Liver (tissue), 9 donors: Measurements from ENCODE around the gene PLAC9. TPM values are rescaled to one million over a fixed set of nuclear protein-coding genes. Genes with fewer than 3 reads are reported as not detected.

Experiments used
- DNase-seq: peaks from one replicate; pipeline ENCODE4 v3.0.0-alpha.2; 2017; ENCODE audit warnings: low spot score
- H3K27ac ChIP-seq, 2 donors: one replicate each; pipeline ENCODE4 v1.7.0; 2013; ENCODE audit warnings: inconsistent platforms in 2 of 2, low read length in 2 of 2, control low read depth in 1 of 2, low read depth in 1 of 2, mild to moderate bottlenecking in 1 of 2
- H3K27me3 ChIP-seq, 4 donors: one replicate each; pipeline versions ENCODE4 v1.6.1 to v1.7.0; 2013; ENCODE audit warnings: low read length in 3 of 4, inconsistent platforms in 1 of 4, mild to moderate bottlenecking in 1 of 4, moderate library complexity in 1 of 4; ENCODE audit not compliant: control insufficient read depth in 4 of 4, insufficient read depth in 4 of 4
- H3K36me3 ChIP-seq, 4 donors: one replicate each; pipeline versions ENCODE4 v1.6.1 to v1.7.0; 2013; ENCODE audit warnings: low read length in 3 of 4, mild to moderate bottlenecking in 3 of 4, low read depth in 1 of 4, moderate library complexity in 1 of 4; ENCODE audit not compliant: control insufficient read depth in 4 of 4, insufficient read depth in 3 of 4
- H3K4me1 ChIP-seq, 4 donors: one replicate each; pipeline versions ENCODE4 v1.6.1 to v1.7.0; 2013; ENCODE audit warnings: low read length in 3 of 4, mild to moderate bottlenecking in 3 of 4, moderate library complexity in 1 of 4; ENCODE audit not compliant: control insufficient read depth in 4 of 4, insufficient read depth in 4 of 4
- H3K4me3 ChIP-seq, 3 donors: one replicate each; pipeline versions ENCODE4 v1.6.1 to v1.7.0; 2013; ENCODE audit warnings: low read length in 3 of 3, control low read depth in 1 of 3, low read depth in 1 of 3, mild to moderate bottlenecking in 1 of 3
- H3K9ac ChIP-seq, 2 donors: one replicate each; pipeline ENCODE4 v1.7.0; 2013; ENCODE audit warnings: low read length in 2 of 2, mild to moderate bottlenecking in 2 of 2, moderate library complexity in 2 of 2, control low read depth in 1 of 2, low read depth in 1 of 2
- H3K9me3 ChIP-seq, 4 donors: one replicate each; pipeline versions ENCODE4 v1.6.1 to v1.7.0; 2013; ENCODE audit warnings: low read length in 3 of 4; ENCODE audit not compliant: control insufficient read depth in 4 of 4
- ATF3 ChIP-seq: IDR thresholded peaks from 2 replicates; pipeline ENCODE4 v1.6.1; 2016; ENCODE audit warnings: antibody characterized with exemption
- CTCF ChIP-seq: fragments of 150-350 bp; IDR thresholded peaks from 2 replicates; pipeline ENCODE4 v1.5.1; 2017; ENCODE audit warnings: improper control_type of control experiment, low read depth, low read length; ENCODE audit not compliant: missing input control
- EGR1 ChIP-seq, 2 donors: IDR thresholded peaks; 2 replicates each; pipeline ENCODE4 v1.6.1; 2016 to 2018; ENCODE audit warnings: antibody characterized with exemption in 2 of 2, low read depth in 2 of 2
- FOXA1 ChIP-seq: IDR thresholded peaks from 2 replicates; pipeline ENCODE4 v1.6.1; 2016; ENCODE audit warnings: antibody characterized with exemption
- FOXA2 ChIP-seq: IDR thresholded peaks from 2 replicates; pipeline ENCODE4 v1.6.1; 2016; ENCODE audit warnings: antibody characterized with exemption
- GABPA ChIP-seq, 2 donors: IDR thresholded peaks in 1 of 2; conservative IDR thresholded peaks in 1 of 2; 2 replicates each; pipeline ENCODE4 v1.6.1; 2016; ENCODE audit warnings: antibody characterized with exemption in 2 of 2, mild to moderate bottlenecking in 1 of 2, moderate library complexity in 1 of 2
- HNF4A ChIP-seq, 2 donors: conservative IDR thresholded peaks; 2 replicates each; pipeline ENCODE4 v1.6.1; 2016; ENCODE audit warnings: antibody characterized with exemption in 2 of 2, mild to moderate bottlenecking in 2 of 2
- HNF4G ChIP-seq: IDR thresholded peaks from 2 replicates; pipeline ENCODE4 v1.6.1; 2016; ENCODE audit warnings: antibody characterized with exemption
- JUND ChIP-seq, 2 donors: IDR thresholded peaks; 2 replicates each; pipeline ENCODE4 v1.6.1; 2016; ENCODE audit warnings: antibody characterized with exemption in 2 of 2
- MAX ChIP-seq: IDR thresholded peaks from 2 replicates; pipeline ENCODE4 v1.6.1; 2016; ENCODE audit warnings: antibody characterized with exemption
- NR2F2 ChIP-seq: IDR thresholded peaks from 2 replicates; pipeline ENCODE4 v1.6.1; 2016; ENCODE audit warnings: antibody characterized with exemption
- RAD21 ChIP-seq, 2 donors: IDR thresholded peaks; 2 replicates each; pipeline ENCODE4 v1.6.1; 2016; ENCODE audit warnings: antibody characterized with exemption in 2 of 2, mild to moderate bottlenecking in 2 of 2
- REST ChIP-seq: IDR thresholded peaks from 2 replicates; pipeline ENCODE4 v1.6.1; 2016; ENCODE audit warnings: antibody characterized with exemption, mild to moderate bottlenecking
- RXRA ChIP-seq, 2 donors: IDR thresholded peaks; 2 replicates each; pipeline ENCODE4 v1.6.1; 2017 to 2018; ENCODE audit warnings: antibody characterized with exemption in 2 of 2, mild to moderate bottlenecking in 1 of 2
- SP1 ChIP-seq: IDR thresholded peaks from 2 replicates; pipeline ENCODE4 v1.6.1; 2018; ENCODE audit warnings: antibody characterized with exemption, mild to moderate bottlenecking
- TAF1 ChIP-seq: conservative IDR thresholded peaks from 2 replicates; pipeline ENCODE4 v1.6.1; 2016; ENCODE audit warnings: antibody characterized with exemption, mild to moderate bottlenecking
- YY1 ChIP-seq: IDR thresholded peaks from 2 replicates; pipeline ENCODE4 v1.6.1; 2016; ENCODE audit warnings: antibody characterized with exemption, mild to moderate bottlenecking
- ZBTB33 ChIP-seq: IDR thresholded peaks from 2 replicates; pipeline ENCODE4 v1.6.1; 2016; ENCODE audit warnings: antibody characterized with exemption
- WGBS: extraction: QIAGEN DNeasy Blood & Tissue Kit; methylation state at CpG from one replicate; pipeline ENCODE4 v1.1.7; 2013; 5-methylcytosine and 5-hydroxymethylcytosine counted together
- polyA plus RNA-seq, 2 donors: library from polyadenylated mRNA; stranded (reverse) in 1 of 2; unstranded in 1 of 2; fragments of 200-250 nt in 1 of 2; fragments of >200 nt in 1 of 2; fragmentation: Nextera tagmentation in 1 of 2; extraction: Ambion mirVana in 1 of 2; gene quantifications; one replicate each; pipeline versions ENCODE4 v1.2.1 to v1.2.3, GENCODE V29; 2013 to 2015
- total RNA-seq, 2 donors: library from RNA; depleted of rRNA; stranded (reverse); fragments of >200 nt; gene quantifications; one replicate each; pipeline ENCODE4 v1.2.3, GENCODE V29; 2014
- donor health status: healthy.
- donor health status: healthy.
- donor health status: healthy.
- donor health status: healthy.
- donor health status: healthy.

The PLAC9 gene
- total and polyA plus RNA-seq, 4 donors, result 0.67 to 5.6 (median 2.1) TPM

- Histone ChIP-seq H3K9me3 (no peaks in the 10 kb centered on the region), H3K4me1 (no peaks in the 10 kb centered on the region), H3K36me3 (peaks cover 5 to 49% (median 29%) of the 10 kb centered on the region in 4 donors), H3K4me3 (no peak overlapping the region), H3K27ac (no peak overlapping the region), H3K9ac (no peak overlapping the region), H3K27me3 (no peaks in the 10 kb centered on the region)
- DNase-seq, result no peak
- TF ChIP-seq CTCF (no peak), RAD21 (IDR thresholded peaks at IDR 0.05) (no peak), YY1 (no peak), TAF1 (no peak), ZBTB33 (no peak), GABPA (IDR thresholded peaks at IDR 0.05 in 1 of 2, conservative IDR thresholded peaks at IDR 0.05 in 1 of 2) (no peak), REST (no peak), FOXA1 (no peak), EGR1 (IDR thresholded peaks at IDR 0.05; ENCODE audit: low read depth in 2 of 2) (no peak), SP1 (no peak)
- 89% methylated on average over 8 of the region's 8 CpGs for WGBS
Measured at GRCh38 chr10:80163741-80164341, 31.3 kb downstream of the PLAC9 start.

GRCh38 chr10:80164596-80164995 lies 32.1 kb downstream of the PLAC9 start:
- Histone ChIP-seq H3K4me1 (no peaks in the 10 kb centered on the region), H3K4me3 (no peak overlapping the region), H3K9ac (no peak overlapping the region), H3K9me3 (no peaks in the 10 kb centered on the region), H3K36me3 (peaks cover 5 to 44% (median 28%) of the 10 kb centered on the region in 4 donors), H3K27me3 (no peaks in the 10 kb centered on the region), H3K27ac (no peak overlapping the region)
- WGBS, result 94% methylated on average over 7 of the region's 7 CpGs
- no peak for DNase-seq
- no peak for TF ChIP-seq RXRA (IDR thresholded peaks at IDR 0.05)
- no peak for TF ChIP-seq MAX
- TF ChIP-seq HNF4A (conservative IDR thresholded peaks at IDR 0.05), result no peak
- no peak for TF ChIP-seq YY1
- no peak for TF ChIP-seq SP1
- TF ChIP-seq REST, result no peak
- no peak for TF ChIP-seq CTCF
- TF ChIP-seq ATF3, result no peak
- TF ChIP-seq FOXA1, result no peak
- TF ChIP-seq NR2F2, result no peak
- TF ChIP-seq HNF4G, result no peak
- TF ChIP-seq FOXA2, result no peak
- TF ChIP-seq RAD21 (IDR thresholded peaks at IDR 0.05), result no peak
- no peak for TF ChIP-seq JUND (IDR thresholded peaks at IDR 0.05)
- no peak for TF ChIP-seq TAF1
